HG02571 (cell line): ENCODE data around the gene STK38.
"Not testable (repeated sequence)": the region's sequence is repeated elsewhere in the genome, so short reads cannot be mapped to it uniquely, and the experiment has no call there.

ENCODE experiments used
- ATAC-seq: cut with Tn5 transposase; IDR thresholded peaks from one replicate; pipeline ENCODE4 v1.9.1; 2021; ENCODE audit warnings: mild to moderate bottlenecking, moderate library complexity; ENCODE audit not compliant: unreplicated experiment

Gene STK38

GRCh38 chr6:36546920-36547645, at the start of gene STK38:
STK38 (minus strand) TSS chr6:36547479; CDS start chr6:36540202, 7,277 bp downstream.
- ATAC-seq: peak; percentile 66

- no peak for ATAC-seq
Observed at GRCh38 chr6:36596356-36596755, 49.1 kb upstream of the STK38 start.

GRCh38 chr6:36594816-36595643, 47.8 kb upstream of the STK38 start:
- no peak for ATAC-seq

GRCh38 chr6:36594029-36594815, 46.9 kb upstream of the STK38 start, which contains the start of gene SRSF3:
SRSF3 (plus strand) TSS chr6:36594362; CDS start chr6:36596763, 2,401 bp downstream.
- ATAC-seq: peak; percentile 83

GRCh38 chr6:36593569-36594028, 46.3 kb upstream of the STK38 start:
- peak; percentile 14 for ATAC-seq

- no peak for ATAC-seq
Observed at GRCh38 chr6:36592221-36592655, 45.0 kb upstream of the STK38 start.

- no peak for ATAC-seq
Observed at GRCh38 chr6:36590237-36590636, 43.0 kb upstream of the STK38 start.

GRCh38 chr6:36589025-36589400, 41.7 kb upstream of the STK38 start:
- ATAC-seq: not testable (repeated sequence)

- ATAC-seq: no peak
Observed at GRCh38 chr6:36586606-36587005, 39.3 kb upstream of the STK38 start.

GRCh38 chr6:36581716-36582115, 34.4 kb upstream of the STK38 start:
- ATAC-seq: no peak

GRCh38 chr6:36580184-36580526, 32.9 kb upstream of the STK38 start:
- no peak for ATAC-seq

GRCh38 chr6:36578431-36578830, 31.2 kb upstream of the STK38 start:
- ATAC-seq: no peak

GRCh38 chr6:36578030-36578429, 30.8 kb upstream of the STK38 start:
- ATAC-seq: no peak

GRCh38 chr6:36577301-36577700, 30.0 kb upstream of the STK38 start:
- ATAC-seq: no peak

- ATAC-seq: no peak
Observed at GRCh38 chr6:36576578-36576977, 29.3 kb upstream of the STK38 start.

GRCh38 chr6:36574679-36575078, 27.4 kb upstream of the STK38 start:
- no peak for ATAC-seq

GRCh38 chr6:36572353-36573311, 25.4 kb upstream of the STK38 start:
- ATAC-seq: not testable (repeated sequence)

- ATAC-seq: no peak
Observed at GRCh38 chr6:36571122-36572043, 24.1 kb upstream of the STK38 start.

- ATAC-seq: no peak
Observed at GRCh38 chr6:36570264-36570663, 23.0 kb upstream of the STK38 start.
